Neural progenitor cell (in vitro differentiated cells): ENCODE results near the gene STX8.
"Not testable (repeated sequence)": the region's sequence is repeated elsewhere in the genome, so short reads cannot be mapped to it uniquely, and the experiment has no call there.

Experiments
- EZH2 ChIP-seq: fragments of 200-600 bp; sonication (generic); IDR thresholded peaks from 2 replicates; pipeline ENCODE4 v1.6.1; 2017; ENCODE audit warnings: antibody characterized with exemption, mild to moderate bottlenecking, moderate library complexity
- EZH2phosphoT487 ChIP-seq: fragments of 200-600 bp; sonication (generic); IDR thresholded peaks from 2 replicates; pipeline ENCODE4 v1.6.1; 2017; ENCODE audit warnings: antibody characterized with exemption
- TF ChIP-seq, protein P1 (sequence below): fragments of 200-600 bp; sonication (generic); IDR thresholded peaks from 2 replicates; pipeline ENCODE4 v1.5.1; 2017; ENCODE audit warnings: antibody characterized with exemption, mild to moderate bottlenecking

GRCh38 chr17:9339482-9339881, 236.1 kb downstream of the STX8 start:
- TF ChIP-seq, protein P1, sequence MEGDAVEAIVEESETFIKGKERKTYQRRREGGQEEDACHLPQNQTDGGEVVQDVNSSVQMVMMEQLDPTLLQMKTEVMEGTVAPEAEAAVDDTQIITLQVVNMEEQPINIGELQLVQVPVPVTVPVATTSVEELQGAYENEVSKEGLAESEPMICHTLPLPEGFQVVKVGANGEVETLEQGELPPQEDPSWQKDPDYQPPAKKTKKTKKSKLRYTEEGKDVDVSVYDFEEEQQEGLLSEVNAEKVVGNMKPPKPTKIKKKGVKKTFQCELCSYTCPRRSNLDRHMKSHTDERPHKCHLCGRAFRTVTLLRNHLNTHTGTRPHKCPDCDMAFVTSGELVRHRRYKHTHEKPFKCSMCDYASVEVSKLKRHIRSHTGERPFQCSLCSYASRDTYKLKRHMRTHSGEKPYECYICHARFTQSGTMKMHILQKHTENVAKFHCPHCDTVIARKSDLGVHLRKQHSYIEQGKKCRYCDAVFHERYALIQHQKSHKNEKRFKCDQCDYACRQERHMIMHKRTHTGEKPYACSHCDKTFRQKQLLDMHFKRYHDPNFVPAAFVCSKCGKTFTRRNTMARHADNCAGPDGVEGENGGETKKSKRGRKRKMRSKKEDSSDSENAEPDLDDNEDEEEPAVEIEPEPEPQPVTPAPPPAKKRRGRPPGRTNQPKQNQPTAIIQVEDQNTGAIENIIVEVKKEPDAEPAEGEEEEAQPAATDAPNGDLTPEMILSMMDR: not testable (repeated sequence)
- TF ChIP-seq EZH2phosphoT487, EZH2: not testable (repeated sequence)
